HG02759 (cell line): Measurements from ENCODE around the gene IGF2R.
"Not testable (repeated sequence)": the region's sequence is repeated elsewhere in the genome, so short reads cannot be mapped to it uniquely, and the experiment has no call there.

Source experiments
- ATAC-seq: cut with Tn5 transposase; IDR thresholded peaks from one replicate; pipeline ENCODE4 v1.9.1; 2021; ENCODE audit warnings: mild to moderate bottlenecking, moderate library complexity; ENCODE audit not compliant: unreplicated experiment

Gene IGF2R

DNA sequence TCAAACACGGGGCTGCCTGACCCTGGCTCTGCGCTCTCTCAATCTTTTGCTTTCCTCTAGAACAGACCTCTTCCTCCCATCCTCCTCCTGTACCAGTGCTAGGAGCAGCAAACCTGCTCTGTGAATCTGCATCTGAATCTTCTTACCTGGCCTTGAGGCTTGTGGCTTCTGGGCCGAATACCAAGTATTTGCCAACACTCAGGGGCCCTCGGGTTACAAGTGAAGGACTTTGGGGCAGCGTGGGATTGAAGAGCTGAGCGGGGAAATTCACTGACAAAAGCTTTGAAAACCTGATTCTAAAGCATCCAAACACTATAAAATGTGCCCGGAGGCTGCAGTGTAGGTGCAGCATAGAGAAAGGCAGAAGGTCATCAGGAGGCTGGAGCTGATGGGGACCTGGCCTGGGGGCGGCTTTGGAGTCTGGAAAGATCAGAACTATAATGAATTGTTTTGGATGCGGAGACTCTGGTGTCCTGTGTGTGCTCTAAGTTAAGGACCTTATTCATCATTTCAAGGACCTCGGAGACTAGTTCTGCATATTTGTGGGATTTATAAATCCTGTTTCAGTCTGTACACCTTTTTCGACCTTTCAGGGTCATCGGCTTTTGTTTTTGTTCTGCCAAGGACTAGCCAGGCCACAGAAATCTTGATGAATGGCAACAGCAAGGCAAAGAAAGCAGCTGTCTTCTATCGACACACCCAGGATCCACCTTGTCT, 16.4 kb upstream of the IGF2R start:
- no peak for ATAC-seq

DNA sequence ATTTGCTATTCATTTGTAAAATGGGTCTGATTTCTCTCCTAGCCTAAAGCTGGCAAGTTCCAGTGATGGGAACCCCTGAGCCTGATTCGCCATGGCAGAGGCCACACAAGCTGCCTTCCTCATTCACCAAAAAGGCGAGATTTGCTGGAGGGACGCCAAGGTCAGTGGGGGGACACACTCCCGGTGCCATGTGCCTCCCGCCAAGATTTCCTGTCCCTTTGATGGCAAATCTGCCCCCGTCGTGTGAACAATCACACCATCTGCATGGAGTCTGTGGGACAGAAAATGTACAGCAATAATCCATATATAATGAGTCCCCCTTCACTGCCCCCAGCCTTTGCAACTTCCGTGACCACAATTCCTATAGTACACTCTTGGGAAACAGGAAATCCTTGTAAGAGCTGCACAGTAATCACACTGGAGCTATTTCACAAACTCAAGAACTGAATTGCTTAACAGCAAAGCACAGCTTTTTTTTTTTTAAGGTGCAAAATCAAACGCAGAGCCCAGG, 15.7 kb upstream of the IGF2R start:
- ATAC-seq: no peak

DNA sequence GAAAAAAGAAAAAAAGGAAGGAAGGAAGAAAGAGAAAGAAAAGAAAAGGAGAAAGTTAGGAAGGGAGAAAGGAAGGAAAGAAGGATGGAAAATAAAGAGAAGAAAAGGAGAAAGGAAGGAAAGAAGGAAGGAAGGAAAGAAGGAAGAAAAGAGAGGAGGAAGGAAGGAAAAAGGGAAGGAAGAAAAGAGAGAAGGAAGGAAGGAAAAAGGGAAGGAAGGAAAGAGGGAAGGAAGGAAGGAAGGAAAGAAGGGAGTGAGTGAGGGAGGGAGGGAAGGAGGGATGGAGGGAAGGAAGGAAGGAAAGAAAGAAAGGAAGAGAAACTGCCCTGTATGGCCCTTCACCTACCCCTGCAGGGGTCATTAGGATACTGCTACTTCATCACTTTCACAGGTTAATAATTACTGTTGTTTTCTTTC, 12.9 kb upstream of the IGF2R start:
- no peak for ATAC-seq

DNA sequence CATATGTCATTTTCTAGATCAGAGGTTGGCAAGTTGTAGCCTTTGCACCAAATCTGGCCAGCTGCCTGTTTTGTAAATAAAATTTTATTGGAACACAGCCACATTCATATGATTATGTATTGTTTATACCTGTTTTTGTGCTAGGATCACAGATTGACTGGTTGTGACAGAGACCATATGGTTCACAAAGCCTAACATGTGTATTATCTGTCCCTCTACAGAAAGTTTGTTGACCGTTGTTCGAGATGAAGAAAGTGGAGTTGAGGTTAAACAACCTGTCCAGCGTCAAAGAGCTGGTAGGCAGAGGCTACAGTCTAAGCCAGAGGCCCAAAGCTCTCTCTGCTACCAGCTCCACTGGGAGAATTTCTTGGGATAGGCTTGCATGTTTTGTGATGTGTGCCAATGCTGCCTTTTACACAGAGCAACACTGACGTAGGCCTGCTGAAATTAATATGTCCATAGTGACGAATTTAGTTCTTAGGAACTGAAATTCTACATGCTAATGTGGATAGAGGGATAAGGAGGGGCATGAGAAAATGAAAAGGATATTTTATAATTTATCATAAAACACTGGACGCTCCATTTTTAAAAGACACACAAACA, 11.7 kb upstream of the IGF2R start:
- ATAC-seq: no peak

DNA sequence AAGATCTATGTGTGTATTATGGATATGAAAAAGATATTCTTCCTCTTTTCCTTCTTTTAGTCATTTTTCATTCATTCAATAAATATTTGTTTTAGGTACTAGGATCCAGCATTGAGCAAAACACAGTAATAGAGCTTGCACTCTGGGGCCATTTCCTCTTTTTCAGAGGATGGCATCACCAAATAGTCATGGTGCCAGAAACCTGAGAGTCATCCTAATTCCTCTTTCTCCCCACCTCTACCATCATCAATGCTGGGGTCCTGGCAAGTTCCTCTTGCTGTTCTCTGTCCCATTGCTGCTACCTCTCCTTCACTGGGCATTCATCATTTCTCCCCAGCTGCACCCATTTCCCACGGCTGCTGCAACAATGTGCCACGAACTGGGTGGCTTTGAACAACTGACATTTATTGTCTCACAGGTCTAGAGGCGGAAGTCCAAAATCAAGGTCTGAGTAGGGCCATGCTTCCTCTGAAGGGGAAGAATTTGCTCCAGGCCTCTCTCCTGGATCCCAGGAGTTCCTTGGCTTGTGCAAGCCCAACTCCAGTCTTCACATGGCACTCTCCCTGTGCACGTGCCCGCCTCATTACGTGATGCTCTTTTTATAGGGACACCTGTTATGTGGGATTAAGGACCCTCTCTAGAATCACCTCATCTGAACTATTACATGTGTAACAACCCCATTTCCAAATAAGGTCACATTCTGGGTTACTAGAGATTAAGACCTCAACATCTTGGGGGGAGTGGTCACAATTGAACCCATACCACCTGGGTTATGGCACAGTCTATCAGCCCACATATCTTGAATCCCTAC, 9.5 kb upstream of the IGF2R start:
- ATAC-seq: peak; percentile 62

DNA sequence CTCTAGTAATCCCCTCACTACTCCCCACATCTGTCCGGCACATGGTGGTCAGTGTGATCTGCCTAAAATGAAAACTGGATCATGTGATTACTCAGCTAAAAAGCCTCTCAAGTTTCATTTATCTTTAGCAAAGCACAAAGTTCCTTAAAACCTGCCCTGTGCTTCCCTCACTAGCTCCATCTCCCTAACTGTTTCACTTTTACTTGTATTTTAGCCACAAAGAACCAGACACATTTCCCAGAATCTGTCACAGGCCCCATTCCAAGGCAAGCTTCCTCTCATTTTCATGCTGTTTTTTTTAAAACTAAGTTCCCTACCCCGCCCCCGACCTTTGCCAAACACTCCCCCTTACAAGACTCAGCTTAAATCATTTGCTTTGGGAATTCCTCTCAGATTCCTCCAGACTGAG, 8.9 kb upstream of the IGF2R start:
- no peak for ATAC-seq

DNA sequence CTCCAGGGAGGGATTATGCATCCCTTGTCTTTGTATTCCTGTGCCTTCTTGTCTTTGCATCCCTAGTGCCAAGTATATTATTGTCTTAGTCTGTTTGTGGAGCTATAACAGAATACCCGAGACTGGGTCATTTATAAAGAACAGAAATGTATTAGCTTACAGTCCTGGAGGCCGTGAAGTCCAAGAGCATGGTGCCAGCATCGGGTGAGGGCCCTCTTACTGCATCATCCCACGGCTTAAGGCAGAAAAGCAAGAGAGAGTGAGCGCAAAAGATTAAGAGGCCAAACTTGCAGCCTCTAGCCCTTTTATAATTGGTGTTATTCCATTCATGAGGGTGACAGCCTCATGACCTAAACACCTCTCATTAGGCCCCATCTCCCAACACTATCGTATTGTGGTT, 8.4 kb upstream of the IGF2R start:
- no peak for ATAC-seq

DNA sequence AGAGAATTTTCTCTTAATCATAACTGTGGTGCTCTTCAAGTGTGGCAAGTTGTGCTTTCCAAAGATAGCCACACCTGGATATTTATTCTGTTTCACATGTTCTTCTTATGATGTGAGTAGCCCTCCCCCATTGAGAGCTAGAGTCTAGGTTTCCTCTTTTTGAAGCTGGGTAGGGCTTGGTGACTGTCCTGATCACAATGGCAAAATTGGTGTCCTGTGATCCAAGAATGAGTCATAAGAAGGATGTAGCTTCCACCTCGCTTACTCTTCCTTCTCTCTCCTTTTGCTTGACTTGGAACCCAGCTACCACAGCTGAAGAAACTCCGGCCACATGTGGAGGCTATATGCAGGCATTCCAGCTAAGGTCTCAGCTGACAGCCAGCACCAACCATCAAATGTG, 7.4 kb upstream of the IGF2R start:
- no peak for ATAC-seq

DNA sequence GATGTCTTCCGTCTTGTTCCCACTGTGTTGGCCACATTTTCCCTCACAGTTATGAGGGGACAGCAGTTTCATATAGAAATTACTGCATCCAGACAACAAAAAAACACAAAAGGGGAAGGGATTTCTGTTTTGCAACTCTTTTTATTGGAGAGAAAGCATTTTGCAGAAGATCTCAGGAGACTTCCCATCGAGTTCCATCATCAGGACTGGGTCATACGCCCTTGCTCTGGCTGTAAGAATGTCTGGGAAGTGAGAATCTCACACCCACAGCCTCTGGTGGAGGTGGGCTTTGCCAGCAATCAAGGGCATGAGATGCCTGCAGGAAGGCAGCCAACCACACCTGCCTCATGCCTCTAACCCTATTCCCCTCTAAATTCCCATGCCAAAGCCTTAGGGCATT, 5.8 kb upstream of the IGF2R start:
- ATAC-seq: no peak

DNA sequence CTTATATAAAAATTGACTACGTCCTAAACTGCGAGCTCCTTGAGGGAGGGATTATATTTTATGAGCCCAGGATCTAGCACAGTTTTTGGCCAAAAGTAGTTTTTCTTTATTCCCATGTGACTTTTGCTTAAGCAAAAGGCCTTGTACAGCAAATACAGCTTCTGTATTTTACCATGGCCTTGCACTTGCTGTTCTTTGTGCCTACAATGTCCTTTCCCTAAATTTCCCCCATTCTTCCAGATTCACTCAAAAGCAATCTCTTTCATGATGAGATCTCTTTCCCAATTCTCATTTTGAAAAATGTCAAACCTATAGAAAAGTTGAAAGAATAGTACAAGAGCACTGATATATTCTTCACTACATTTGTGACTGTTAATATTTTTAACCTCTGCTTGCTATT, 4.8 kb upstream of the IGF2R start:
- ATAC-seq: no peak

DNA sequence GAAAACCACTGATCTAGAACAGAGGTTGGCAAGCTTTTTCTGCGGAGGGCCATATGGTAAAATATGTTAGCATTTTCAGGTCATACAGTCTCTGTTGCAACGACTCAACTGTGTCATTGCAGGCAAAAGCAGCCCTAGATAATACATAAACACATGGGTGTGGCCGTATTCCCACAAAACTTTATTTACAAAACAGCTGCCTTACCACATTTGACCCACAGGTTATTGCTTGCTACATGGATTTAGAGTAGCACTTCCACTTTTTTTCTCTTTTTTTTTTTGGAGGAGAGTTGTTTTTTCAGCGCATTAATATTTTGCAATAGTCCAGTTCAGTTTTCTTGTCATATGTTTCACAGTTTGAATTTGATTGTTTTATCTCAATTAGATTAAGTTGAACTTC, 2.5 kb upstream of the IGF2R start:
- no peak for ATAC-seq

DNA sequence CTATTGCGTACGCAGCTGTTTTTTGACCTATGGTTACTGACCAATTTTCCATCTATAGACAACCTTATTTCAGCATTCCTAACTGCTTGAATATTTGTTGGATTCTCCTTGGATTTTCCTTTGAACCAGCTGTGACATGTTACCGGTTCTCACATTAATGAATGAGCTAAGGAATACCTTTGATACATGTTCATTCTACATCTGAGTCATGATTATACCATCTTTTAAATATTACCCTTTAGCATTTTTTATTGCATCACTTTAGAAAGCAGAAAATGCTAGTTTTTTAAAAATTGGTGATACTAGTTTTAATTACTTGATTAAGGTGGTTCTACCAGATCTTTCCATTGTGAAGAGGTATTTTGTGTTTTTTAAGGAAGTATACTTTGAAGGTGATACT, 1.9 kb upstream of the IGF2R start:
- ATAC-seq: no peak

DNA sequence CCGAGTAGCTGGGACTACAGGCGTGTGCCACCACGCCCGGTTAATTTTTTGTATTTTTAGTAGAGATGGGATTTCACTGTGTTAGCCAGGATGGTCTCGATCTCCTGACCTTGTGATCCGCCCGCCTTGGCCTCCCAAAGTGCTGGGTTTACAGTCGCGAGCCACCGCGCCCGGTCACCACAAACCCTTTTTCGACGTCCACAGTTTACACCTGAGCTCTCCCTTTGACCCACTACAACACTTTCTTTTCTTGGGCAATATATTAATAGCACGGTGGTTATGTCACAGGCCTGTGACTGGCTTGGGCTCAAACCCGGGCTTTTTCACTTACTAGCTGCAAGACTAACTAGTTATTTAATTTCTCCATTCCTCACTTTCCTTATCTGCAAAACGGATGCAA, 1.3 kb upstream of the IGF2R start:
- ATAC-seq: not testable (repeated sequence)

DNA sequence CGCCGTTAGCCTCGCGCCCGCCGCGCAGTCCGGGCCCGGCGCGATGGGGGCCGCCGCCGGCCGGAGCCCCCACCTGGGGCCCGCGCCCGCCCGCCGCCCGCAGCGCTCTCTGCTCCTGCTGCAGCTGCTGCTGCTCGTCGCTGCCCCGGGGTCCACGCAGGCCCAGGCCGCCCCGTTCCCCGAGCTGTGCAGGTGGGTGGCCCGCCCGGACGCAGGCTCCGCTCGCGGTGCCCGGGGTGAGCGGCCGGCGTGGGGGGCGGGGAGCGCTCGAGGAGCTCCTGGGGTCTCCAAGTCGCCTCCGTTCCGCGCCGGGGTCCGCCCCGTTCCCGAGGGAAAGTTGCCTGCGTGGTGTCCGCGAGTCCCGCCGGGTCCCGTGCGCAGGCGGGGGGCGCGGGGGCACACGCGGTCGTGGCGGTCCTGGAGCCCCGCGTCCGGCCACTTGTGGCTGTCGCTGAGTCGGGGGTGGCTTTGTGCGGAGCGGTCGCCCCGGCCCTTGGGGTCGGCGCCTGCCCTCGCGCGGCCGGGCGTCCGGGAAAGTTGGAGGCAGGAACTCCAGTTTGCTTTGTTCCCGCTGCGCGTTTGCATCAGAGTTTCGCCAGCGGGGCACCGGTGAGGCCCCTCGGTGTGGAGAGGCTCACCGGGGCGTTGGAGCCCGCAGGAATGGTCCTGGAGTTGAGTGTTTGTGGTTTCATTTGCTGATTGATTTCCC, 476 bp downstream of the IGF2R start:
- peak; percentile 40 for ATAC-seq

DNA sequence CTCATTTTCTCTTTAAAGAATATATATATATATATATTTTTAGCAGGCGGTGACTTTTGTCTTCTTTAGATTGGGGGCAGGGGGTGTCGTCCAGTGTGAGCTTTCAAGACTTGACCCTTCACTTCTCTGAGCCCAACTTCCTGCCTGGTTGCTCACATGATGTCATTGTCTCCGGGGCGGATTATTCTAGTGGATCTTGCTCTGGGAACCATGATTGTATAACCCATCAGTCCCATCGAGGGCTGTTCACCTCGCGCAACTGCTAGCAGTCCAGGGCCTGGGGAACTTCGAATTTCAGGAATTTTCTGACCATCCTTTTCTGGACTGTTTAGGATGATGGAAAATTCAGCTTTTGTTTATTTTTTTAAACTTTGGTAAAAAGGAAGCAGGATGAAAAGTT, 1.0 kb downstream of the IGF2R start:
- peak; percentile 30 for ATAC-seq

DNA sequence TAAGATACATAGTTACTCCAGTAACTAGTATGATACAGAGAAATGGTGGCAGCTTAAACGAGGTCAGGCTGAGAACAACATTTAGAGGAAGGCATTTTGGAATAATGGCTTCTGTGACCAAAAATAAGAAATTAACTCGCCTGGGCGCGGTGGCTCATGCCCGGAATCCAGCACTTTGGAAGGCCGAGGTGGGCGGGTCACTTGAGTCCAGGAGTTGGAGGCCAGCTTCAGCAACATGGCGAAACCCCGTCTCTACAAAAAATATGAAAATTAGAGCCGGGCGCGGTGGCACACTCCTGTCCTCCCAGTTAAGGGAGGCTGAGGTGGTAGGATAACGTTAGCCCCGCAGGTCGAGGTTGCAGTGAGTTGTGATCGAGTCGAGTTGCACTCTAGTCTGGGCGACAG, 1.8 kb downstream of the IGF2R start:
- ATAC-seq: no peak

DNA sequence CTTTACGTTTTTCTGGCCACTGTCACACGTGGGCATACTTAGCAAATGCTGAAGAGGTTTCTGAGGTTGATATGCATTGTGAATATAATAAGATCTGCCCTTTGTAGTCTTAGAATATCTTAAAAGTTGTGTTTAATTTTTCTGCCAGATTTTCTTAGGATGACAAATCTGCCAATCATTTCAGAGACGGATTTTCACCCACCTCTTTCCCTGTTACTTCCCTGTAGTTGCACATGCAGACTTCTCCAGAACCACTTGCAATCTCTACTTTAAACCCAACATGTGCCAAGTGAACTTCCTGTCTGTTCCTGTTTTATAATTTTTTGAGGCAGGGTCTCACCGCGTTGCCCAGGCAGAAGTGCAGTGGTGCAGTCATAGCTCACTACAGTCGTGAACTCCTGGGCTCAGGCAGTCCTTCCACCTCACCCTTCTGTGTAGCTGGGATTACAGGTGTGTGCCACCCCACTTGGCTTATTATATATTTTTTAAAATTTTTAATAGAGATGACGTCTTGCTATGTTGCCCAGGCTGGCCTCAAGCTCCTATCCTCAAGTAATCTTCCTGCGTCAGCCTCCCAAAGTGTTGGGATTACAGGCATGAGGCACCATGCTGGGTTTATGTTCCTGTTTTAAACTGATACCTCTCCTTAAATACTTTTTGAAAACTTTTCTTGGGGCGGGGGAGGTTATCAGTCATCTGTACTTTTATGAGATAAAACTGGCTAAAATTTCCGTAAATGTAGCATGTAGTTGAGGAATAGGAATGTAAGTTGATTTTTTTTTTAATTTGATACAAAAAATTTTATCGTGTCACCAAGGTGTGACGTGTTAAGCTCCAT, 2.7 kb downstream of the IGF2R start:
- ATAC-seq: no peak

DNA sequence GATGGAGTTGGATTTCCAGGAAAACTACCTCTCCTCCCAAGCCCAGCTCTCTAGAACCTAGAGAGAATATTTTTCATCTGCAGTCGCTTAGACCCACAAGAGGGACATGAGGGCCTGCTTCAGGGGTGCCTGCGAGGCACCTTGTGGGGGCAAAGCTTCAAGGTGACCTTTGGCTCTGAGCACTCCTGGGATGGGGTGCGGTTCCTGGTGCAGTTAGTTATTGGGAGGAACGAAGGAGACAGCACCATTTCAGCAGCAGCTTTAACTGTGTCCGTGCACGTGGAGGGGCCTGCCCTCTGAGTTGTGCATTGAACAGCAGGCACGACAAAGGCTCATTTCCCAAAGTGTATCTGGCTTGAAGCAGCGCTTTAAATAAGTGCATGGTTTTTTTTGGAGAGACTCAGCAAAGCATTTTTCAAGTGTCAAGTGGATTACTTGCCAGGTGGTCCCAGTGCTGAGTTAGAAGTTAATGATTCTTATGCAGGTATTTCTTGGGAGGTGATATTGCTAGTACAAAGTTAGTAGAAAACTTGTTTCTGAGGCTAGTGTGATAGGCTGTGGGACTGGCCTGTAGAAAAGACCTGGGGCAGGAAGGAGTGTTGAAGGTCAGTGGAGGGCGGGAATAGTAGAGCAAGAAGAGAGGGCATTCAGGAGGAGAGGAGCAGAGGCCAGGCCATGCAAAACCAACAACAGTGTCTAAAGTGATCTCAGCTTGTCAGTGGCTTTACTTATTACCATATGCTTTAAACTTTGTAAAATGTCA, 3.8 kb downstream of the IGF2R start:
- ATAC-seq: no peak

DNA sequence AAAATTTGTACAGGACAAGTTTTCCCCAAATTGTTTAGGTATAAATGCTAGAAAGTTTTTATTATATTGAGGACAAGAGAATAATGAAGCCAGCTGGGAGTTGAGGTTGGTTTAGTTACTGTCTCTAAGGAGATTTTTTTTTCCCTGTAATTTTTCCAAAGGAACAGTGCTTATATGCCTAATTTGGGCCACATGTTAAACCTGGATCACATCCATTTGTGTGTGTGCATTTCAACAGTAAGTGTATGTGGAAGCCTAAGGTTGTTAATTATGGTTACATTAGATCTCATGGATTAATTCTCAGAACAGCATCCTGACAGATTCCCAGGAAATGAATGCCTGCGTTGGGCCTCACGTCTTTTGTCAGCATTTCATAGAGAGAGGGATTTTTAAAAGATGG, 4.5 kb downstream of the IGF2R start:
- no peak for ATAC-seq

DNA sequence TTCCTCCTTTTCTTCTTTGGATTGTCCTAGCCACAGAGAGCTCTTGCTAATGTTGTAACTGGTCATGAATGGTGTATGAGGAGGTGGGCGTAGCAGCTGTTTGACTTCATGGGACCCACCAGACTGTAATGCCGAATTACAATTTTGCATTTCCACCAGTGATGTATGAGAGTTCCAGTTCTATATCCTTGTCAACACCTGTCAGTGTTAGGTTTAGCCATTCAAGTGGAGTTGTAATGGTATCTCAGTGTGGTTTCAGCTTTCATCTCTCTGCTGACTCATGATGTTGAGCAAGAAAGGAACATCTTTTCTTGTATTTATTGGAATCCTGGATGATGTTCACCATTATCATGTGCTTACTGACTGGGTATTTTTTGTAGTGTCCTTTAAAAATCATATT, 5.1 kb downstream of the IGF2R start:
- ATAC-seq: peak; percentile 43
